SU-DHL-6 (cell line): ENCODE data around the gene HIVEP3.

Experiments
- CTCF ChIP-seq: fragments of 200-600 bp; sonication (generic); IDR thresholded peaks from one replicate; pipeline ENCODE4 v1.5.1; 2017; ENCODE audit warnings: antibody characterized with exemption, mild to moderate bottlenecking, low read length, moderate library complexity; ENCODE audit not compliant: insufficient read depth, poor library complexity, severe bottlenecking
- EZH2phosphoT487 ChIP-seq: fragments of 200-600 bp; sonication (generic), shearing (Covaris generic); conservative IDR thresholded peaks from 2 replicates; pipeline ENCODE4 v1.6.1; 2018; ENCODE audit warnings: mild to moderate bottlenecking, antibody characterized with exemption, low read length, moderate library complexity, mixed read lengths

DNA sequence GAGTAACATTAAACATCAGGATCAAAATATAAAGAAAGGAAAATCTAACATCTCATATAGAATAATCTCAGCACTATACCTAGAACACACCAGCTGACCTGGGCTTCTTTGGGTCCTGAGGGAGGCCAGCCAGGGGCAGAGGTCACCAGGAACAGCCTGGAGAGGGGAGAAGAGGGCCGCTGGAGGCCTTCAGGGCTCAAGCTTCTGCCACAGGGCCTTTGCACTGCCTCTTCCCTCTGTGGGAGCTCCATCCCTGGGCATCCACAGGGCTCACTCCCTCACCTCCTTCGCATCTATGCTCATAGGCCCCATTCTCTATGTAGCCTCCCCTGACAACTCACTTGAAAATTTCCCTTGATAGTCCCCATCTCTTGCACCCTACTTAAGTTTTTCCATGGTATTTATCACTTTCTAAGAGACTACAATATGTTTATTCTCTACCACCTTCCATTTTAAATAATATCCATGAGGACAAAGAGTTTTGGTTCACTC is 73.9 kb downstream of the HIVEP3 start:
- no peak for TF ChIP-seq CTCF
- TF ChIP-seq EZH2phosphoT487, result no peak
